HG03159 (cell line): ENCODE results near the gene THBS2.
"Not testable (repeated sequence)": the region's sequence is repeated elsewhere in the genome, so short reads cannot be mapped to it uniquely, and the experiment has no call there.

Experiments
- ATAC-seq: cut with Tn5 transposase; IDR thresholded peaks from one replicate; pipeline ENCODE4 v1.9.1; 2021; ENCODE audit warnings: mild to moderate bottlenecking, moderate library complexity; ENCODE audit not compliant: unreplicated experiment

THBS2 gene

DNA sequence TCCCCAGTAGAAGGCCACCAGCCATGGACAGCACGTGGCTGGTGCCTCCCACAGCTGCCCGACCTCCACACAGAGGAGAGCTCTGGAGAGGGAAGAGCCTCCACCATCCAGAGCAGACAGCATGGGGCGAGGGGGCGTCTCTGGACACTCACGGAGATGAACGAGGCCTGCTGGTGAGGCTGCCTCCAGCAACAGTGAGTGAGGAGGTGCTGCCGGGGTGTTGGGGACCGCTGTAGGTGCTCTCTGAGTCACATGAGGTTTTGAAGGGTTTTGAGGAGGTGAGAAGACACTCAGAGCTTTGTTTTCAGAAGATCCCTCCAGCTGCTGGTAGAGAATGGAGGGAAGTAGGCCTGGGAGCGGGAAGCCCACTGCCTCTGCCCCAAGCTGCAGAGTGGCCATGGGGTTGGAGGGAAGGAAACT lies 65.6 kb downstream of the THBS2 start:
- no peak for ATAC-seq

DNA sequence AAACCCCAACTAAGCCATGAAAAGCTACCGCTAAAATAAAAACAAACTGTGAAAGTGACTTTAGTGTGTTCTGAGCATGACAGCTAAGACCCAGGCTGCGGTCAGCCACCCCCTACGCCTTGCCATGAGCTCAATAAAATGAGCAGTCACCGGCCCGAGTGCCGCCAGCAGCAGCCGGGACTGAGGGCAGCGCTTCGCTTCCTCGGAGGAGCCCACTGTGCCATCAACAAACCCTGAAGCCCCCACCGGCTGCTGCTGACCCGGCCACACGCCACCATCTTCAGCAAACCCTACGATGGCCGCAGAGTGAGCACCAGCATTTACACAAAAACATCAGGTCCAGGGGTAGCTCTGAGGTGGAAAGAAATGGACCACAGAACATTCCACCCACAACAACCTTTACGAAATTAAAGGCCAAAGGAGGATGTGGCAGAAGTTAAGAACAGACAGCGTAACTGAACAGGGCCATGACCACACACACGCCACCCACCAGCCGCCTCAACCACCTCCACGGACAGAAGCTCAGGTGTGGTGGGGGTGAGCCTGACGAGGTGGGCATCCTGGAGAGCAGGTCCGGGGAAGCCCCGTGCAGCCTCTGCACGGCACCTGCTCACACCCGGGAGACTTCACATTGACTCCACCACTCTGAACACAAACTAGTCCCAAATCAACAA lies 67.0 kb downstream of the THBS2 start:
- no peak for ATAC-seq

DNA sequence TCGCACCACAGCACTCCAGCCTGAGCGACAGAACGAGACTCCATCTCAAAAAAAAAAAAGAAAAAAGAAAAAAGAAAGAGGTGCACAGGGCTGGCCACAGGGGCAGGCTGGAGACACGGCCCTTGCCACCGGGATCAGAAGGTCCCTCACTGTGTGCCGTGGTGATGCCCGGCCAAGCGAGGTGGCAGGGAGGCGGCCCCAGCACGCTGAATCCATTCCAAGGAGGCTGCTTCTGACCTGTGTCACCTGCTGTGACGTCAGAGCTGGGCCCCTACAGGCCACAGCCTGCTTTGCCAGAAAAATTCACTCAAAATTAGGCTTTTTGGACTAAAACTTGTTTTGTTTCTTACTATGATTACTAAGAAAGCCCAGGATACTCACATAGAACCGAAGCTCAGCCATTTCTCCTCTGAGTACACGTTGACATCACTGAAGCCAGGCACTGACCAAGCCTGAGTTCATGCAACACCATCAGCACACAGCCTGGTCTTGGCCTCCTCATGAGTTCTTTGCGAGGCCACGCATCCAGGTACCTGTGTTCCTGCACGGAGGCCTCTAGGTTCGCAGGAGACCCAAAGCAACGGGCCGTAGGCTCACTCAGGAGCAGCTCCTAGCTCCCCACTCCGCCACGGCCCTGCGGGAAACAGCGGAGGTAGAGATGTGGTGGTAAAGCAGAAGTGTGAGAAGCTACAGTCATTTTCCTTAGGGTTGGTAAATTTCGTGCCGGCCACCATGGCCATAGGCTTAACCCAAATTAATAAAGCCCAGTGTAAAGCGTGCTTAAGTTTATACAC lies 67.8 kb downstream of the THBS2 start:
- ATAC-seq: no peak

DNA sequence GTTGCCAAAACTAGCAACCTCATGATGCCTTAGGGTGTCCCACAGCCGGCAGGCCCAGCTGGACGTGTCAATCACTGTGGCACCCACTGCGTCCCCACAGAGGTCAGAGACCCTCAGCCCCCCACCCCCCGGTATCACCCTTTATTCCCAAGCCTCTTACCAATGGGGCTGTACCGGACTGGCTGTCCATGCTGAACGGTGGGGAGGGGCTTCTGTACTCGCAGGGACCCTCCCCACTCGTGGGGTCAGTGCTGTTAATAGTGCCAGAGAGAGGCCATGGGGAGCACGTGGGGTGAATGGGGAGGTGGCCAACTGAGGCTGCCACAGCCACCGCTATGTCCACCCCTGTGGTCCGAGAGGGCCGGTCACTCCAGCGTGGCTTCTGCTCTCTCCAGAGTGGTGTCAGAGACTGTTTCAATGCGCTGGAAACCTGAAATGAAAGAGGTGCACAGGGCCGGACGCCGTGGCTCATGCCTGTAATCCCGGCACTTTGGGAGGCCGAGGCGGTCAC lies 68.6 kb downstream of the THBS2 start:
- ATAC-seq: no peak

DNA sequence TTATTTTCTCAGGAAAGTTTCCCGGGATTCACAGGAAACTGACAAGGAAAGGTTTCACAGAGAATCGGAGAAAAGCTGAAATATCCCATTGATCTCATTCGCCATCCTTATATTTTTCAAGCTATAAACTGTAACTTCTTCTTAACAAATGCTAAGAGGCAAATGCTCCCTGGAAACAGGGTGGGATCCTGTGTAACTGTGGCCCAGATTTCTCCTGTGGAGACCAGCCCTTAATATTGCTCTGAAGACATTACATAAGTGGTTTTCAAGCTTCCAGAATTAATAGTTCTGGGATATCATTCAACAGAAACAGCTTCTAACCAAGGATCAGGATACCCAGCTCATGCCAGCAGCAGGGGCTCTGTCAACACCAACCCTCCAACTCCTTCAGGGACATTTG lies 69.2 kb downstream of the THBS2 start:
- no peak for ATAC-seq

DNA sequence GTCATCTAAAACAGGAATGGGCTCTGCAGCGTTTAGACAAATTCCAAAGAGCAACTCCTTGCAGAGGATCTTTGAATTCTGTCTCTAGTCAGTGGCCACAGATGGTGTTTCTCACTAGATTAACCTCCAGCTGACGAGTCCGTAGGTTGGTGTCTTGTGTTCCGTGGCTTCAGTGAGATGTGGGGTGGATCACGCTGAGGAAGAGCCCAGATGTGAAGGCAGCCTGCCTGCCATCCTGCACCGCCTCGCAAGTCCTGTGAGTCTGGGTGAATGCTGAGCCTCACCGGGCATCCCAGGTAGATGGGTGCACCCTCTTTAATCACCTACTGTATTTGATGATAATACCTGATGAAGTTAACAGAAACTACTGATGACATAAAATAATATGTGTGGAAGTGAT lies 70.4 kb downstream of the THBS2 start:
- no peak for ATAC-seq

DNA sequence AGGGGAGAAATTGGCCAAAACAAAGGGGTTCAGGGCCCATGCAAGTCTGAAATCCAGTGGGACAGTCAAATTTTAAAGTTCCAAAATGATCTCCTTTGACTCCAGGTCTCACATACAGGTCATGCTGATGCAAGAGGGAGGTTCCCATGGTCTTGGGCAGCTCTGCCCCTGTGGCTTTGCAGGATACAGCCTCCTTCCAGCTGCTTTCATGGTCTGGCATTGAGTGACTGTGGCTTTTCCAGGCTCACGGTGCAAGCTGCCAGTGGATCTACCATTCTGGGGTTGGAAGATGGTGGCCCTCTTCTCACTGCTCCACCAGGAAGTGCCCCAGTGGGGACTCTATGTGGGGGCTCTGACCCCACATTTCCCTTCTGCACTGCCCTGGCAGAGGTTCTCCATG lies 73.8 kb downstream of the THBS2 start:
- not testable (repeated sequence) for ATAC-seq

DNA sequence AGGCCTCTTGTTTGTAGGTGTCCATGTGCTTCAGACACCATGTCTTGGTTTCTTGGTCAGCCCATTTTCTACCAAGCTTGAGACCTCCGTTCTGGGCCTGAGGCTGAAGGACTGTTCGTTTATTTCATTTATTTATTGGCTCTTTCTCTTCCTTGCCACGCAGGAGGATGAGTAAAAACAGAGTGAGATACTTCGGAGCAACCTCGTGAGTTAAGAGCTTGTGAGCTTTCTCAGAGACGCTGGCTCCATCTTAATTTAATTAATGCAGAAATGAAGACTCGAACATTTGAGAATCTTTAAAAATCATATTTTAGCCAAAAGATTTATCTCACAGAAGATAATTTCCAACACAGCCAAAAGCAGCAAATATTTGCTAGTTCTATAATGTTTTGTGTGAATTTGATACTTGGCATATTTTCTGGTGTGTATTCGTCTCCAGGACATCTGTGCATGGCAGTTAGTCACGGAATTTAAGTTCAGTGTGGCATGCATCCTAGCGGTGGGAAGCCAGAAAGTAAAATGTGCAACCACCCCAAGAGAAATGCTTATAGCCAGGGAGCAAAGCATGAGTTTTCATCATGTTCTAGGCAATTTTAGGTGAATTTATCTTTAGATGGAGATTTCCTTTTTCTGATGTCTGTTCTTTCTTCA lies 76.0 kb downstream of the THBS2 start:
- no peak for ATAC-seq

DNA sequence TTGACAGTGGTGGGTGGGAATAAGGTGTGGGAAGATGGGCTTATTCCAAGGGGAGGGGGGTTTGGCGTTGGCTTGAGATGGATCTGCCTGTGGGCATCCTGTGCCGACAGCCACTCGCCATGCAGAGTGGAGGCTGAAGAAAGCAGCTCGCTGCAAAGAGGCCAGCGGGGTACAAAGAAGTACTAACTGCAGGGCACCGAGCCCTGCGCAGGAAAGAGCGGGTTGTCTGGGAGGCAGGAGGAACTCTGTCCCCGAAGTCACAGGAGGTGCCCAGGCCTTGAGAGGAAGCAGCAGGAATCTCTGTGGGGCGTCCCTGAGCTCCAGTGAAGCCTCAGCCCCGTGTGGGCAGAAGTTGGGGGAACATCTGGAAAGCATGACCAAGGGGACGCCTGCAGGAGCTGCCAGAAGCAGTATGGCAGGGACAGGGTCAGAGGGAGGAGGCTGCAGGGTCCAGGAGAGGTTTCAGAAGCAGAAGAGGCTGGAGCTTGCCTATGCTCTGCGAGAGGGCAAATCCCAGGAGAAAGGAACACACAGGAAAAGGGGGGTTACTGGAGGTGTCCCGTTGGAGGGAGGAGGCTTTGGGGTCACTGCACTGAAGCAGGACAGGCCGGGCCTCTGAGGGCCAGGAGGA lies 77.2 kb downstream of the THBS2 start:
- ATAC-seq: no peak

DNA sequence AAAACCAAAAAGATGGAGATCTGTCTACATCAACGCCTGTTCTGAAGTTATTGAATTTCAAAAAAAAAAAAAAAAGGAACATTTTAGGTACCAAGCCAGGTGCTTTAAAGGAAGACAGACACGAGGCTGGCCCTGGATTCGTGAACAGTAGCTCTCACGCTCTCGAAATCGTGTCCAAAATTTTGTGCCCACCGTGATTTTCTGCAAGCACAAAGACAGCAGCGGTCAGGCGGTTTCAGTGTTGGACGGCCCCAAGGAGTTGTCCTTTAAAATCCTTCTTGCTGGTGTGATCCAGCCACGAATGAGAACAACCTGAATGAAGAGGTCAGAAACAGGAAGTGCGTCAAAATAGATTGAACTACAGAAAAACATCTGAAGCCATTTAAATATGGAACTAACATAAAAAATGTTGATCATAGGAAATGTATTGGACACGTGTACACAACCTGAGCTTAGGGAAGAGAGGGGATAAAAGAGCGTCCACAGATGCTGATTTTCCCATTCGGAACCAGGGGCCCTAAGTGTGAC lies 78.2 kb downstream of the THBS2 start:
- ATAC-seq: no peak

DNA sequence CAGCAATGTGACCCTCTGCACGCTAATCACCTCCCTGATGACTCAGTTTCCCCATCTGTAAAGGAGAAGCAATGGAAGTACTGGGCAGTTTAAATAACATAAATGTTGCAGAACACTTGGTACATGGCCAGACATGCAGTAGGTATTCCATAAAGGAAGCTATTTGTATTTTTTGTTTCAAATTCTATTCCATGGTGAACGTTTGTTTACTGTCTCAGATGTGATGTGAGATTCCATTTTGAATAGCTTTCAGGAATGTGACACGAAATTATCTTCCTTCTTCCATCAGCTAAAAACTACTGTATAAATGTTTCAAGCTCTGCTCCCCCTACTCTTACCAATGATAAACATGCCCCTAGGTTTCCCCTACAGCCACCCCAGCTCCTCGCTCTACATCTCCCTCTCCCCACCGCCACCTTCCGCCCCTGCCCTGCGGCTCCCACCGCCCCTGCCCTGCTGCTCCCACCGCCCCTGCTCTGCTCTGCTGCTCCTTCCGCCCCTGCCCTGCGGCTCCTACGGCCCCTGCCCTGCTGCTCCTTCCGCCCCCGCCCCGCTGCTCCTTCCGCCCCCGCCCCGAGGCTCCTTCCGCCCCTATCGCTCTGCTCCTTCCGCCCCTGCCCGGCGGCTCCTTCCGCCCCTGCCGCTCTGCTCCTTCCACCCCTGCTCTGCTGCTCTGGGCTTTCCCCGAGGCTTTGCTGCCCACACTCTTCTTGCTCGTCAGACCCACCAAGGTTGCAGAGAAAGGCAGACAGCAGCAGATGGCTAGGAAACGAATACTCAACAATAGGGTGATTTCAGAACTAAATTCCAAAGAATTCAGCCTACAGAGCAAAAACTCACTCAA lies 78.9 kb downstream of the THBS2 start:
- ATAC-seq: no peak

DNA sequence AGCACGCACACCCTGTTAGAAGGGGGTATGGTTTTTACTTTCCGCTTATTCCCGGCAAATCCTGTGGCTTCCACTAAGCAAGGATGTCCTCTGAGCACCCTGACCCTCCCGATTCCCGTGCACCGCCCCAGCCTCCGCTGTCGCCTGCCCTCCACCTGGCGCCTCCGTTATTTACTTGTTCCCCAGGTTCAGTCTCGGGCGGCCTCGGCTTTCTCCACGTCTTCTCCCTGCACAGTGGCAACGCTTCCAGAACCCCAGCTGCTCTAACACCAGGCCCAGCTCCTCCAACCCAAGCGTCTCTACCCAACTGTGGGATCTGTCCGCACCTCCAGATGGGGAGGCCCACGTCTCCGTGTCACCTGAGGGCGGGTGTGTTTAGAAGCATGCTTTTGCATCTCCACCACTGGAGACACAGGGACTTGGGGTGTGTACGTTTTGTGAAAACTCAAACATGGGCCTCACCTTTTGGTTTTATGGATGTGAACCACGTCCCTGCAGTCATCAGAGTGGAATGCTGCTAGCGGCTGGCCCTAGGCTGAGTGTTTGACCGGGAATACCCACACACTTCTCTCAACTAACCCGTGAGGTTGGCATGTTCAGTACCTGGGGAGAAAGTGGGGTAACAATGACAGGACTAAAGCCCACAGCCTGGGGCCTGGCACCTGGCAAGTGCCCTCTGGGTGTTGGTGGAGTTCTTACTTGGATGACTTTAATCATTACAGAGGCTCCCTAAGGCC lies 79.9 kb downstream of the THBS2 start:
- ATAC-seq: no peak

DNA sequence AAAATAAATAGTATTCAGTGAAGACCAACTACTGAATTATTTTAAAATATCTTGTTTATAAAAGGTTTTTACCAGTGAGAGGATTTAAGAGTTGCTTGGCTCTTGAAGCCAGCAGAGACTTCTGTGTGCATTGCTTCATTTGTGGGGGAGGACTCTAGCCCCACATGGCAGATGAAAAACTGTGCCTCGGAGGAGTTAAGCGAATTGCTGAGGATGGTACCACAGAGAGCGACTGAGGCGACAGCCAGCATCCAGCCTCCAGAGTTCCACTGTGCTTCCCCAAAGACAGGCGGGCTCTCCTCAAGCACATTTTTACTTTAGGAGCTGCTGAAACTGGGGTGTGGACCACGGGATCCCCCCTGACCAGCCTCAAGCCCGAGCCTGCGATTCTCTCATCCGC lies 80.7 kb downstream of the THBS2 start:
- no peak for ATAC-seq

DNA sequence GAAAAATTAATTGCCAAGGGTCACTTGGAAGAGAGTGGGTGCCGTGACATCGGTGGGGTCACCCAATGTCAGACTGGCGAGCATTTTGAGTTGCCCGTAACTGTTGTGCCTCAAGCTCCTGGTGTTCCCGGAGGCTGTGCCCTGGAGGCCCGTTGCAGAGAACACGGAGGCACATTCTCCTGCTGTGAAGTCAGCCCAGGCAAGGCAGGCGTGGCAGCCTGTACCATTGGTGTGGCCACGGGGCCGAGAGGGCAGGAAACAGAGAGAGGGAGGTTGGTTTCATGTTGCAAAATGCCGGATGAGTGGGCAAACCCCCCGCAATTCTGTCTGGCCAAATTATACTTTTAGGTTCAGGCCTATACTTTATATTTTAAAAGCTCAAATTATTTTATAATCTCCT lies 81.2 kb downstream of the THBS2 start:
- no peak for ATAC-seq

DNA sequence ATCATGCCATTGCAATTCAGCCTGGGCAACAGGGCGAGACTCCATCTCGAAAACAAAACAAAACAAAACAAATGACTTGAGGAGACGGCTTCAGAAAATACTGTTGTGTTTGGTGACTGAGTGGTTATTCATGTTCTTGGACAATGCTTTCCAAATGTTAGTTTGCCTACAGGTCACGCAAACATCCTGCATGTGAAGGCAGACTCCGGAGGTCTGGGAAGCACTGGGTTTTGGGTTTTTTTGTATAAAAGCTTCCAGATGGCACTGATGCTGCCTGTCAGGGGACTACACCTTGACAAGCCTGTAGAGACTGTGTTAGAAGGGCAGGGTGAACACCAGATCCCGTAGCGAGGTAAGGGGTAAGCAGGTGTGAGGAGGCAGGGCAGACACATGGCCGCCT lies 81.7 kb downstream of the THBS2 start:
- no peak for ATAC-seq

DNA sequence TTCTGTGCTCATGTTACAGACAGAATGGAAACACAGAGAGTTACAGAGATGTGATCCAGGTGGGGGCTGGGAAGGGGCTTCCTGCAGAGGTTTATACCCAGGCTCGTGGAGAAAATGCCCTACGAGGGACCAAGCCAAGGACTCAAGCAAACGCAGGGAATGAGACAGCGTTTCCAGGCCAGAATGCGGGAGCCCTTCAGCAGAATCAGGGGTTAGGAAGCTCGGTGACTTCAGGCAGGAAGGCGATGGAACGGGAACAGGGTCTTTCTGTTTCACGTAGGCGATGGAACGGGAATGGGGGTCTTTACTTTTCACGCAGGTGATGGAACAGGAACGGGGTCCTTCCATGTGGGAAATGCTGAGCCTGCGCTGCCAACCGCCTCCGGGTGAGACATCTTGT lies 82.6 kb downstream of the THBS2 start:
- no peak for ATAC-seq

DNA sequence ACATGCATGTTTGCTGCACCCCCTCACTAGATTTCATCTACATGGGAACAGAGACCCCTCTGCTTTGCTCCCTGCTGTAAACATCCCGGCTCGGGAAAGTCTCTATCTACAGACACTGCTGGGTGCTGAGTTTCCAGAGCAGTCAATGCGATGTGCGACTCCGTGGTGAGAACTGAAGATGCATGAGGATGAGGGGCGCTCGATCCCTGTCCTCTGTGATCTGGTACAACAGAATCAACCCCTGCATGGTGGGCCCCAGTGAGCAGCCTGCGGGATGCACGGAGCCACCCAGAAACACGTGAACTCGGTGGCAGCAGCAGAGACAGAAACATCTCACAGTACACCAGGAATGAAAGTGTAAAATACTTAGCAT lies 83.1 kb downstream of the THBS2 start:
- ATAC-seq: no peak

DNA sequence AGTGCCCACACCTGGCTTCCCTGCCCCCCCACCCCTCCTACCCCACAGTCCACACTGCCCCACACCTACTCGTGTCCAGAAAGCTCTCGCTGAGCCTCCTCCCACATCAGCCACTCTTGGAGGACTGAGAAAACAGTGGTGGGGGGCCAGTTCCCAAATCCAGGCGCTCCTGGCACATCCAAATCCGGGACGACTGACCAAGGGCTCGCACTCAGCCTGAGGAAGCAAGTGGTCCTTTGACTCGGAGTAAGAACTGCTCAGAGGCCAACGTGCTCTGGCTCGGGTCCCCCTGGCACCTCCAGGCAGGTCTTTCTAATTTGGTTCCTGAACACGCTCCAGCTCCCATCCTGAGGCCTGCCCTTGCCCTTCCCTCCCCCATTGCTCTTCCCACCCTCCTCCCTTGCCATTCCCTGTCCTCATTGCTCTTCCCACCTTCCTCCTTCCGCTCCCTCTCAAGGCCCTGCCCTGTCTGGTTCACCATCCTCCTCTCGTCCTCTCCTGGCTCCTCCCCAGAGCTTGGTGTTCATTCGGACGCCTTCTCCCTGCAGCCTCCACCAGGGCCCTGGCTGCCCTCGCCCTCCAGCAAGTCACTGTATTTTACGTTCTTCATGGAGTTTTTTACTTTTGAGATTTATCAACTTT lies 83.6 kb downstream of the THBS2 start:
- ATAC-seq: no peak

DNA sequence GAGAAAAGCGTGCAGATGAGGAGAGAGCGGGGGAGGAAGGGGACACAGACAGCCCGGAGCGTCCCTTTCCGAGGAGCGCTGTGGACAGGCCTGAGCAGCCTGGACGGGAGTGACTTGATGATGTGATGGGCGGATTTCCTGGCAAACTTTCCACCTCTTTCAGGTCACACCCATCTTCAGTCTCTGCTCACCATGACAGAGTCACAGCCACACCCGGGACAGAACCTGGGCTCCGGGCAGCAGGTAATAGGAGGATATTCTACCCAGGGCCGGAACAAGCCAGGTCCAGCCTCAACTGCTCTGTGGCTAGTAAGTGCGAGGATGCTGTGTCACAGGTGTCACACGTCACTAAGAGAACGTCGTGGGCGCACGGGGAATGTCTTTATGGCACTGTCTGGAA lies 84.3 kb downstream of the THBS2 start:
- ATAC-seq: no peak
